ENCODE data around the gene PCBP3.
A peak's percentile ranks its signal among the peaks of the same experiment; 100 is the strongest.

PCBP3 gene

GRCh38 chr21:45900034-45900868, 256.7 kb downstream of the PCBP3 start:
- no peak for DNase-seq

GRCh38 chr21:45901061-45901690, 257.7 kb downstream of the PCBP3 start:
- no peak for DNase-seq

GRCh38 chr21:45902292-45902995, 258.9 kb downstream of the PCBP3 start:
- DNase-seq: no peak

- DNase-seq: no peak
Measured at GRCh38 chr21:45905196-45905595, 261.7 kb downstream of the PCBP3 start.

DNA sequence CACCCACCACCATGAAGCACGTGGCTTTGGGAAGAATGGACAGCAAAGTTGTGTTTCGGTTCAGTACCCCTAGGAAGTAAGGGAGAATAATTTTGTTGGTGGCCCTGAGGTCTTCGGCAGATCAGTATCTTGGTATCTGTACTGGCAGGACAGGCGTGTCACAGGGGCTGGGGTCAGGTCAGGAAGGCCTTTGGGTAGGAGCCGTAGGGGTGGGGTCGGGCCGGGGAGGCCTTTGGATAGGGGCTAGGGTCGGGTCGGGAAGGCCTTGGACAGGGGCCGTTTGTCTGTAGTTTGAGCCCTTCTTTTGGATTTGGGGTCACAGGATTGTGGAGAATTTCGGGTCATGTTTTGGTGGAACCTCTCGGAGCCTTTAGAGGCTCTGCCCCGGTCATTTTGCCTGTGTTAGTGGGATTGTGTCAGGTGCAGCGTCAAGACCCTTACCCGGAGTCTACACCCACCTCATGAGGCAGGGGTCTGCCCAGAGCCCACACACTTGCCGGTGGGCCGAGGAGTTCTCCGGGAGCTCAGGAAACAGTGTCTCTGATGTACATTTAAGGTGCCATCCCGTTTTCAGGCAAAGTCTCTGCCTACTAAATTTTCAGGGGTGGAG, 262.8 kb downstream of the PCBP3 start:
- DNase-seq: no peak

- DNase-seq: no peak
Measured at GRCh38 chr21:45906859-45907258, 263.3 kb downstream of the PCBP3 start.

GRCh38 chr21:45908536-45909237, 265.2 kb downstream of the PCBP3 start:
- DNase-seq: no peak

- DNase-seq: no peak
Measured at GRCh38 chr21:45909238-45909988, 265.9 kb downstream of the PCBP3 start.

DNA sequence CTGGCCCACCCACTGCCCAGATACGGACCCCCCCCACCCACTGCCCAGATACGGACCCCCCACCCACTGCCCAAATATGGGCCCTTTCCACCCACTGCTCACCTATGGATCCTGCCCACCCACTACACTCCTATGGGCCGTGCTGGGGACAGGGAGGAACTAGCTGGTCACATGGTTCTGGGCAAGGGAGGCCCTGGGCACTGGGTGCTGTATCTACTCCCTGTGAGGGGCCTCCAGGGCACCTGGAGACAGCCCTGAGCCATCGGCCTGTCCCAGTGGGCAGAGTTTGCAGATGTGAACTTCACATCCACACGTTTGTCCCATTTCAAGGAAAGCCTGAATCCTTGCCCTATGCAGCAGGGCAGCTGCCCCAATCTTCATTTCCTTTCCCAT, 266.6 kb downstream of the PCBP3 start:
- DNase-seq: no peak

DNA sequence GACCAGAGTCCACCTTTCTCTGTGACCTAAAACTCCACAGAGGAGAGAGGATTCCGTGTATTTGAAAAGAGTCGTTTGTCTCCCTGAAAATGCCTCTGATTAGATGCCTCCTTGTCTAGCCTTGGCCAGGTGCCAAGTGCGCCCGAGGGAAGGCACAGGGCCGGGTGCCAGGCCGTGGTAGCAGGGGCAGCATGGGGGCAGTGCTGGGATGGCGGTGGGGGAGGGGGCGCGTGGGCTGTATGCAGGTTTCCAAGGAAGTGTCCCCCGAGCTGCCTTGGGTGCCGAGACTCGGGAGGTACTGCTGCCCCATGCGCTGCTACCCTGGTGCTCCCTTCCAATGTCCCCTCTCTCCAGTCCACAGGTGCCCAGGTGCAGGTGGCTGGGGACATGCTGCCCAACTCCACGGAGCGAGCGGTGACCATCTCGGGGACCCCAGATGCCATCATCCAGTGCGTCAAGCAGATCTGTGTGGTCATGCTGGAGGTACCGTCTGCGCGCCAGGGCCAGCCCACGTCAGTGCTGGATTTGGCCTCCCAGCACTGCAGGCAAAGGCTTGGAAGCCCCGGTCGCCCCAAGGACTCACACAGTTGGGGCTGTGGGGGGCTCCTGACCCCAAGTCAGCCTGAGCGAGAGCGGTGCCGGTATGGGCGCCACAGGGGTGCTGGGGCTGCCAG, 267.2 kb downstream of the PCBP3 start:
- DNase-seq: peak; percentile 56

DNA sequence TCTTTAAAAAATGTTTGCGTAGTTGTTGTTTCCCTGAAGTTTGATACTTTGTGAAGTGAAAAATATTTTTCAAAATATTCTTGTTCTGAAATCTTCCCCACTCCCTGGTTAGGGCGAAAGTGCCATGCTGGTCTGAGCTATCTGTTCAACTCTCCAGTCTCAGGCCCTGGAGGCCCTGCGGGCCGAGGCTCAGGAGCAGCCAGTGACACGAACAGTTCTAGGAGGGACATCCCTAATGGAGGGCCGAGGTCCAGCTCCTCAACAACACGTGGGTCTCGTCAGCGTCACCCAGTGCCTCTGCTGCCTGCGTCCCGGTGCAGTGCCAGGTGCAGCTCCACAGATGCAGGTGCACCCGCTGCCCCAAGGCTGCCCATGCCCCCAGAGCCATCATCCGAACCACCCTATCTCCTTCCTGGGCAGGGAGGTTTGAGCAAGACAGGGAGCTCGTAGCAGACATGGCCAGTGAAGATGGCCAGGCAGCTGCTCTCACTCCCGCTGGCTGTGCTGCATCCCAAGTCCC, 268.3 kb downstream of the PCBP3 start:
- no peak for DNase-seq

GRCh38 chr21:45912611-45913417, 269.3 kb downstream of the PCBP3 start:
- DNase-seq: no peak

- DNase-seq: no peak
Measured at GRCh38 chr21:45913418-45913765, 269.9 kb downstream of the PCBP3 start.

- no peak for DNase-seq
Measured at GRCh38 chr21:45913886-45914285, 270.4 kb downstream of the PCBP3 start.

DNA sequence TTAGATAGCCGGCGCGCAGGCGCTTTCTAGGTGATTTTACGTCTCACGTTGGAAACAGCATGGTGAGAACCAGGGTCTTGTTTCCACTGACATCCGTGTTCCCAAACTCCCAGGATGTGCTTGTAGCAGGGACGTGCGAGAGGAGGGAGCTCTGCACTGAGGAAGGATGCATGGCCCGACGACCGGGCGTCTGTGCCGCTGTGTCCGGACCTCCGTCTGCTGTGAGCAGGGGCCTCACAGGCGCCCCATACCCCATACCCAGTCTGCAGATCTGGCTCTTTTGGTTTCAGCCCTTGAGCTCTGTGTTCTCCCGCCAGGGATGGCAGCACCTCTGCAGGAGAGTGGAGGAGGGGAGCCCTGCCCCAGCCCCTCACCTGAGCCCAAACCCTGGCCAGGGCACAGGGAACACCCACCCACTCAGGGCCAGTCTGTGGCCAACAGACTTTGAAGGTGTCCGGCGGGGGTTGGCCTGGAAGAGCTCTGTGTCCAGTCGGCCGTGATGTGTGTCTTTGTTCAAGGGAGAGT, 270.9 kb downstream of the PCBP3 start:
- DNase-seq: no peak

GRCh38 chr21:45916011-45916840, 272.7 kb downstream of the PCBP3 start:
- no peak for DNase-seq

GRCh38 chr21:45917241-45917640, 273.7 kb downstream of the PCBP3 start:
- DNase-seq: no peak

- no peak for DNase-seq
Measured at GRCh38 chr21:45918011-45918410, 274.5 kb downstream of the PCBP3 start.

DNA sequence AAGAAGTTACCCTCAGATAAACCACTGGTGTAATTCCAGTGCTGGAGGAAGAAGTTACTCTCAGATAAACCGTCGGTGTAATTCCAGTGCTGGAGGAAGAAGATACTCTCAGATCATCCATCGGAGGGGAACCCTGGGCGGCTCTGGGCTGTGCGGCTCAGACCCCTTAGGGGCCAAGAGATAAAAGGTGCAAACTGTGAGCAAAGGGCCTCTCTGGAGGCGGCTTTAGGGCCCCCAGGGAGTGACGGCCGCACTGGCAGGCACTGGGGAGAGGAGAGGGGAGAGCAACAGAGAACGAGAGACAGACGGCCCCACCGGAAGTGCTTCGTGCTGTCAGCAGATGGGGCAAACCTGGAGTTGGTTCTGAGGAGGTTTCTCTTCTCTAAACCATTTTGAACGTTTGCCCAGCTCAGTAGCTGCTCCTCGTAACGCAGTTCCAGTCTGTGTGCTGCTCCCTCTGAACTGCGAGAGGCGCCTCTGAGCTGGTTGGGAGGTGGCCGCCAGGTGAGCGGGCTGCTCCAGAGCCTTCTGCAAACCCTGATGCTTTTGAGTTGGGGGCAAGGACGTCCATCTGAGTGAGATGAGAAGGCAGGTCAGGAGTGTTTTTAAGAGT, 275.4 kb downstream of the PCBP3 start:
- no peak for DNase-seq
